ENCODE results near the gene PTPRN2. TPM values are rescaled to one million over a fixed set of nuclear protein-coding genes. Genes with fewer than 3 reads are reported as not detected.

The PTPRN2 gene
- total and polyA plus RNA-seq, 2 donors (not counting 3 experiments of a cell fraction or from before 2014, with no cell fraction given), result 0.62 to 0.88 TPM

DNA sequence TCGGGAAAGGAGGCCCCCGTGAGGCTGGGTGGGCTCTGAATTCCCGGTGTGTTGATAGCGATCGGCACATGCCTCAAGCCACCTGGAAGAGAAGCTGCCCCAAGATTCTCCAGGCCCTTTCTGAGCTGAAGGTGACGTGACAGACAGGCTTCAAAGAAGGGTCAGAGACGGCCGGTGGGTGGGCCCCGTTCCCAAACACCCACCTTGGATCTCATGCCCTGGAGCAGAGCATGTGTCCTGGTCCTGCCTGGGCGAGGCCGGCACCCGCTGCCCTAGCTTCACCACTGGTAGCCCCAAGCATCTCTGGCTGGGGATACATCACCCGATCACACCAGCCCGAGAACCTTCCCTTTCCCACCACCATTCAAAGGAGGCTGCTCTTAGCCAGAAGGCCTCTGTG is 851.8 kb downstream of the PTPRN2 start:
- no peak overlapping the region for H3K27ac ChIP-seq (ENCODE audit: insufficient read depth, low read depth, low read length)
- TF ChIP-seq MYC (IDR thresholded peaks at IDR 0.05; ENCODE audit: low read depth, low read length) (no peak), FOS (IDR thresholded peaks at IDR 0.05; ENCODE audit: borderline replicate concordance, insufficient read depth, low read length) (no peak), POLR2AphosphoS5 (IDR thresholded peaks at IDR 0.05; ENCODE audit: insufficient read depth, low read depth, low read length) (no peak), GATA2 (IDR thresholded peaks at IDR 0.05; ENCODE audit: insufficient read depth, insufficient read length, low read depth, low read length) (no peak), EZH2 (IDR thresholded peaks at IDR 0.05; ENCODE audit: borderline replicate concordance, low read depth, low read length, severe bottlenecking) (no peak), POLR2A (IDR thresholded peaks at IDR 0.05; ENCODE audit: low read depth, low read length) (no peak), JUN (IDR thresholded peaks at IDR 0.05; ENCODE audit: borderline replicate concordance, insufficient read depth, insufficient read length, low read depth) (no peak)
- TF ChIP-seq, protein P1, sequence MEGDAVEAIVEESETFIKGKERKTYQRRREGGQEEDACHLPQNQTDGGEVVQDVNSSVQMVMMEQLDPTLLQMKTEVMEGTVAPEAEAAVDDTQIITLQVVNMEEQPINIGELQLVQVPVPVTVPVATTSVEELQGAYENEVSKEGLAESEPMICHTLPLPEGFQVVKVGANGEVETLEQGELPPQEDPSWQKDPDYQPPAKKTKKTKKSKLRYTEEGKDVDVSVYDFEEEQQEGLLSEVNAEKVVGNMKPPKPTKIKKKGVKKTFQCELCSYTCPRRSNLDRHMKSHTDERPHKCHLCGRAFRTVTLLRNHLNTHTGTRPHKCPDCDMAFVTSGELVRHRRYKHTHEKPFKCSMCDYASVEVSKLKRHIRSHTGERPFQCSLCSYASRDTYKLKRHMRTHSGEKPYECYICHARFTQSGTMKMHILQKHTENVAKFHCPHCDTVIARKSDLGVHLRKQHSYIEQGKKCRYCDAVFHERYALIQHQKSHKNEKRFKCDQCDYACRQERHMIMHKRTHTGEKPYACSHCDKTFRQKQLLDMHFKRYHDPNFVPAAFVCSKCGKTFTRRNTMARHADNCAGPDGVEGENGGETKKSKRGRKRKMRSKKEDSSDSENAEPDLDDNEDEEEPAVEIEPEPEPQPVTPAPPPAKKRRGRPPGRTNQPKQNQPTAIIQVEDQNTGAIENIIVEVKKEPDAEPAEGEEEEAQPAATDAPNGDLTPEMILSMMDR (IDR thresholded peaks at IDR 0.05; ENCODE audit: extremely low read depth in 1 of 2, insufficient read depth in 1 of 2, low read depth in 1 of 2, low read length in 2 of 2), result no peak
- TF ChIP-seq, protein P2, sequence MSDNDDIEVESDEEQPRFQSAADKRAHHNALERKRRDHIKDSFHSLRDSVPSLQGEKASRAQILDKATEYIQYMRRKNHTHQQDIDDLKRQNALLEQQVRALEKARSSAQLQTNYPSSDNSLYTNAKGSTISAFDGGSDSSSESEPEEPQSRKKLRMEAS (IDR thresholded peaks at IDR 0.05; ENCODE audit: insufficient read depth, insufficient read length), result no peak
- BruUV-seq (replicated peaks), result no TSS peak
- intact Hi-C loops (cut with micrococcal nuclease), result no loop called here
- H3K4me1 ChIP-seq (ENCODE audit: control insufficient read depth, extremely low read depth, insufficient read depth, low read length), result no peaks in the 10 kb centered on the region
- H3K4me3 ChIP-seq (replicated peaks in 1 of 3; ENCODE audit: insufficient read depth in 1 of 3, low read depth in 1 of 3, low read length in 3 of 3), result no peak overlapping the region
- H2AFZ ChIP-seq (ENCODE audit: low read depth, low read length), result no peak overlapping the region
- ChIA-PET CTCF (no interaction called here), POLR2A (no interaction called here)
- no peaks in the 10 kb centered on the region for H3K36me3 ChIP-seq (ENCODE audit: control insufficient read depth in 2 of 2, extremely low read depth in 1 of 2, insufficient read depth in 2 of 2, low read length in 2 of 2)
- H3K9ac ChIP-seq (replicated peaks; ENCODE audit: extremely low read depth, insufficient read depth, low read length), result no peak overlapping the region
- no peaks in the 10 kb centered on the region for H3K27me3 ChIP-seq (ENCODE audit: control insufficient read depth in 2 of 2, insufficient read depth in 2 of 2, low read length in 2 of 2)
- H3K9me3 ChIP-seq (replicated peaks; ENCODE audit: control insufficient read depth, insufficient read depth, low read length), result no peaks in the 10 kb centered on the region
- FAIRE-seq (no peak), DNase-seq (ENCODE audit: low read depth, low spot score) (no peak)
- dilution Hi-C loops (cut with MboI; ENCODE audit: extremely low pct_ligation_motif_present, low sequenced_read_pairs), result no loop called here
- no peaks in the 10 kb centered on the region for H4K20me1 ChIP-seq (replicated peaks; ENCODE audit: control insufficient read depth, extremely low read depth, insufficient read depth, low read length)
- H3K79me2 ChIP-seq (ENCODE audit: control insufficient read depth, insufficient read depth, low read length), result no peaks in the 10 kb centered on the region
- H3K4me2 ChIP-seq (ENCODE audit: insufficient read depth, low read length), result no peak overlapping the region
- H3K9me1 ChIP-seq (replicated peaks; ENCODE audit: control insufficient read depth, extremely low read depth, insufficient read depth, low read length), result no peaks in the 10 kb centered on the region

Measured in endothelial cell of umbilical vein (primary cell).